Activated T-cell treated with anti-CD3 and anti-CD28 coated beads, Interleukin-2, amount 50 U/mL, for 4 hours (primary cell): ENCODE results near the gene SNAI3. TPM values are rescaled to one million over a fixed set of nuclear protein-coding genes. Genes with fewer than 3 reads are reported as not detected.

Source experiments
- ATAC-seq, 2 donors: fragments of 200-7000 bp; cut with Tn5 transposase; one replicate each; pipeline ENCODE4 v1.10.0; 2021
- DNase-seq: peaks from one replicate; pipeline ENCODE4 v3.0.0-alpha.2; 2020
- H3K27me3 Mint-ChIP-seq: one replicate; pipeline ENCODE4 v1.8.0; 2021; ENCODE audit warnings: low read depth, mixed read lengths
- H3K36me3 Mint-ChIP-seq: one replicate; pipeline ENCODE4 v1.8.0; 2022; ENCODE audit warnings: mixed read lengths; ENCODE audit not compliant: insufficient read depth
- H3K4me1 Mint-ChIP-seq: one replicate; pipeline ENCODE4 v1.8.0; 2021; ENCODE audit warnings: low read depth, mixed read lengths
- H3K4me3 Mint-ChIP-seq: one replicate; pipeline ENCODE4 v1.8.0; 2021; ENCODE audit warnings: mild to moderate bottlenecking, moderate library complexity, mixed read lengths
- H3K9me3 Mint-ChIP-seq: one replicate; pipeline ENCODE4 v1.8.0; 2021; ENCODE audit warnings: mixed read lengths
- total RNA-seq, 3 donors: library from RNA; stranded (reverse); gene quantifications; one replicate each; pipeline ENCODE4 v1.2.1, GENCODE V29; 2021

The SNAI3 gene
- total RNA-seq, 3 donors from 2014 or later = 0.90 to 1.3 (median 1.2) TPM

GRCh38 chr16:88725609-88726407, 39.5 kb upstream of the SNAI3 start:
- no peak overlapping the region for H3K4me3 Mint-ChIP-seq
- ATAC-seq = no peak
- no peaks in the 10 kb centered on the region for H3K9me3 Mint-ChIP-seq
- H3K4me1 Mint-ChIP-seq = no peaks in the 10 kb centered on the region
- DNase-seq = no peak
- H3K27me3 Mint-ChIP-seq = no peaks in the 10 kb centered on the region
- H3K36me3 Mint-ChIP-seq = peaks cover 9% of the 10 kb centered on the region

GRCh38 chr16:88724855-88725555, 38.7 kb upstream of the SNAI3 start:
- Mint-ChIP-seq H3K4me3 (no peak overlapping the region), H3K4me1 (no peaks in the 10 kb centered on the region), H3K9me3 (no peaks in the 10 kb centered on the region), H3K27me3 (no peaks in the 10 kb centered on the region), H3K36me3 (peaks cover 11% of the 10 kb centered on the region)
- ATAC-seq (no peak), DNase-seq (no peak)

GRCh38 chr16:88723911-88724310, 37.6 kb upstream of the SNAI3 start:
- peaks cover 13% of the 10 kb centered on the region for H3K36me3 Mint-ChIP-seq
- DNase-seq = no peak
- H3K4me3 Mint-ChIP-seq = no peak overlapping the region
- ATAC-seq = no peak
- no peaks in the 10 kb centered on the region for H3K4me1 Mint-ChIP-seq
- H3K9me3 Mint-ChIP-seq = no peaks in the 10 kb centered on the region
- H3K27me3 Mint-ChIP-seq = no peaks in the 10 kb centered on the region

- ATAC-seq = no peak
- DNase-seq = no peak
- H3K4me1 Mint-ChIP-seq = no peaks in the 10 kb centered on the region
- peaks cover 13% of the 10 kb centered on the region for H3K36me3 Mint-ChIP-seq
- no peak overlapping the region for H3K4me3 Mint-ChIP-seq
- H3K27me3 Mint-ChIP-seq = no peaks in the 10 kb centered on the region
- H3K9me3 Mint-ChIP-seq = no peaks in the 10 kb centered on the region
These were observed 37.2 kb upstream of the SNAI3 start for GRCh38 chr16:88723507-88723887.

GRCh38 chr16:88722784-88723506, 36.6 kb upstream of the SNAI3 start:
- Mint-ChIP-seq H3K9me3 (no peaks in the 10 kb centered on the region), H3K36me3 (peaks cover 14% of the 10 kb centered on the region), H3K4me3 (no peak overlapping the region), H3K27me3 (no peaks in the 10 kb centered on the region), H3K4me1 (no peaks in the 10 kb centered on the region)
- DNase-seq (no peak), ATAC-seq (no peak)

GRCh38 chr16:88721815-88722755, 35.8 kb upstream of the SNAI3 start:
- Mint-ChIP-seq H3K9me3 (no peaks in the 10 kb centered on the region), H3K27me3 (no peaks in the 10 kb centered on the region), H3K36me3 (peaks cover 18% of the 10 kb centered on the region), H3K4me3 (no peak overlapping the region), H3K4me1 (no peaks in the 10 kb centered on the region)
- ATAC-seq = no peak
- no peak for DNase-seq

GRCh38 chr16:88721236-88721635, 34.9 kb upstream of the SNAI3 start:
- no peak for DNase-seq
- Mint-ChIP-seq H3K27me3 (no peaks in the 10 kb centered on the region), H3K4me3 (no peak overlapping the region), H3K4me1 (no peaks in the 10 kb centered on the region), H3K9me3 (no peaks in the 10 kb centered on the region), H3K36me3 (peaks cover 20% of the 10 kb centered on the region)
- ATAC-seq = no peak

GRCh38 chr16:88720396-88720970, 34.2 kb upstream of the SNAI3 start:
- no peaks in the 10 kb centered on the region for H3K4me1 Mint-ChIP-seq
- H3K9me3 Mint-ChIP-seq = no peaks in the 10 kb centered on the region
- no peak overlapping the region for H3K4me3 Mint-ChIP-seq
- no peak for ATAC-seq
- H3K27me3 Mint-ChIP-seq = no peaks in the 10 kb centered on the region
- H3K36me3 Mint-ChIP-seq = peaks cover 20% of the 10 kb centered on the region
- DNase-seq = no peak

- Mint-ChIP-seq H3K4me3 (no peak overlapping the region), H3K4me1 (no peaks in the 10 kb centered on the region), H3K9me3 (no peaks in the 10 kb centered on the region), H3K27me3 (no peaks in the 10 kb centered on the region), H3K36me3 (peaks cover 20% of the 10 kb centered on the region)
- DNase-seq (no peak), ATAC-seq (no peak)
These were observed 33.6 kb upstream of the SNAI3 start for GRCh38 chr16:88719933-88720296.

GRCh38 chr16:88719267-88719932, 33.1 kb upstream of the SNAI3 start:
- Mint-ChIP-seq H3K9me3 (no peaks in the 10 kb centered on the region), H3K27me3 (no peaks in the 10 kb centered on the region), H3K4me3 (no peak overlapping the region), H3K36me3 (peaks cover 20% of the 10 kb centered on the region), H3K4me1 (no peaks in the 10 kb centered on the region)
- ATAC-seq = no peak
- DNase-seq = no peak

GRCh38 chr16:88718178-88718577, 31.9 kb upstream of the SNAI3 start:
- no peak overlapping the region for H3K4me3 Mint-ChIP-seq
- ATAC-seq = no peak

GRCh38 chr16:88716601-88717001, 30.3 kb upstream of the SNAI3 start:
- Mint-ChIP-seq H3K9me3 (no peaks in the 10 kb centered on the region), H3K27me3 (no peaks in the 10 kb centered on the region), H3K4me3 (no peak overlapping the region), H3K4me1 (no peaks in the 10 kb centered on the region), H3K36me3 (peaks cover 18% of the 10 kb centered on the region)
- DNase-seq (no peak), ATAC-seq (no peak)

More at GRCh38 chr16:88718178-88718577, 31.9 kb upstream of the SNAI3 start:
- H3K9me3 Mint-ChIP-seq = no peaks in the 10 kb centered on the region
- no peak for DNase-seq
- H3K36me3 Mint-ChIP-seq = peaks cover 20% of the 10 kb centered on the region
- no peaks in the 10 kb centered on the region for H3K27me3 Mint-ChIP-seq
- H3K4me1 Mint-ChIP-seq = no peaks in the 10 kb centered on the region

GRCh38 chr16:88716201-88716600, 29.9 kb upstream of the SNAI3 start:
- ATAC-seq (no peak), DNase-seq (no peak)
- H3K4me3 Mint-ChIP-seq = no peak overlapping the region
- no peaks in the 10 kb centered on the region for H3K27me3 Mint-ChIP-seq
- H3K4me1 Mint-ChIP-seq = no peaks in the 10 kb centered on the region
- H3K36me3 Mint-ChIP-seq = peaks cover 16% of the 10 kb centered on the region
- H3K9me3 Mint-ChIP-seq = no peaks in the 10 kb centered on the region
